Posterior vena cava (tissue), 2 donors: Measurements from ENCODE around the gene ANKRD13A. TPM values are rescaled to one million over a fixed set of nuclear protein-coding genes. Genes with fewer than 3 reads are reported as not detected.
"Not testable (repeated sequence)": the region's sequence is repeated elsewhere in the genome, so short reads cannot be mapped to it uniquely, and the experiment has no call there.

Source experiments
- DNase-seq: peaks from one replicate; pipeline ENCODE4 v3.0.0-alpha.2; 2020; ENCODE audit warnings: low spot score
- intact Hi-C, 2 donors: fragments of 100-400 bp; cut with DNase I; formaldehyde crosslinking; loops; one replicate each; pipeline versions ENCODE4 v1.14.1 to v1.14.2; 2022 to 2023
- total RNA-seq, 2 donors: library from RNA; stranded (reverse); fragmentation: NEBNext Ultra II Directional; extraction: Animal tissue kit (Norgen Biotek cat#: 25700); gene quantifications; one replicate each; pipeline ENCODE4 v1.2.1, GENCODE V29; 2021
- donor health status: DM: yes; HTN: yes; CAD: no.
- donor health status: DM: yes; HTN: yes; CAD: no.

Gene ANKRD13A
- total RNA-seq, 2 donors from 2014 or later: 54.0 to 55.2 TPM

DNA sequence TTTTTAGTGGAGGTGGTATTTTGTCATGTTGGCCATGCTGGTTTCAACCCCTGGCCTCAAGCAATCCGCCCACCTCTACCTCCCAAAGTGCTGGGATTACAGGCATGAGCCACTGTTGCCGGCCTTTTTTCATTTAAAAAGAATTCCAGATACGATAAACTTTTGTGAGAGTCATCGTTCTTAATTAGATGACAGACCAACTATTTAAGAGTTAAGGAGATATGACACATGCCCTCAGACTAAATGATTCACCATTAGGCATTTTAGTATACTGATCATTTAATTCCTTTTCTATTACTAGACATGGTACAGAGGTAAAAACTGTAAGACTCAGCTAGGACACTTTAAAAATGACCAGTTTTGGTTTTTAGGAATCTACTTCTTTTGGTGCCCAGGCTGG, 2.4 kb downstream of the ANKRD13A start:
- DNase-seq: no peak
- intact Hi-C loops: no loop called here

DNA sequence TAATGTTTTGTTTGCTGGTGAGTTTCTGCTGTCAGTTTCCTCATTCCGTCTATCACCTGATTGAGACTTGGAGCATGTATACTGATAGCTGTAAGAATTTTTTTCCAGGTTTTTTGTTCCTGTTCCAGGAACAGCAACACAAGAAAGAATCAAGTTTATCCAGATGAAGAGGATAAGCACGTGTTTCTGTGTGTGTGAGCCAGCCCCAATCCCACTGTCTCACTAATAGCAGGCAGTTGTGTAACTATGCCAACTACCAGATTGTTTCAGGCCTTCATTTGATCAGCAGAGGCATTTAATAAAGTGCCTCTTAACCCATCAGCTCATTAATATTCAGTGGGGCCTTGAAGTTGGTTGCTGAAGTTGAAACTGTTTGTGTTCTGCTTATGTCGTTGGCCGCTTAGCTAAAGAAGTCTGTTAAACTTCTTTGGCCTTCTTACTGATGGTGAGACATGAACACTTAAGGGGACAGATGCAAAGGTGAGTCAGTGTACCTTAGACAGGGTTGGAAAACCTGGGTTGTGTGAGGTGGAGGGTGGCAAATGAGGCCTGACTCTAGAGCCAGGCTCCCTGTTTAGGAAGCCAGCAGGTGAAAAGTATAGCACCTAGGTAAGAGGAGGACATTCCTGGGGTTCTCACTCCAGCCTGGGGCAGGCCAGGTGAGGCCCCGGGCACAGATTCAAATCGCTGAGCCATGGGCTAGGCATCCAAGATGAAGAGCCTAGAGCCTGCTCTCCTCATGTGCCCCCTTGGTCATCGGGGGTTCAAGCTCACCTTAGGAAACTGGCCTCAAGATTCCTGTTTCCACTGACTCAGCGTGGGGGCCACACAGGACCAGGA, 3.7 kb downstream of the ANKRD13A start:
- no peak for DNase-seq
- intact Hi-C loops: no loop called here

DNA sequence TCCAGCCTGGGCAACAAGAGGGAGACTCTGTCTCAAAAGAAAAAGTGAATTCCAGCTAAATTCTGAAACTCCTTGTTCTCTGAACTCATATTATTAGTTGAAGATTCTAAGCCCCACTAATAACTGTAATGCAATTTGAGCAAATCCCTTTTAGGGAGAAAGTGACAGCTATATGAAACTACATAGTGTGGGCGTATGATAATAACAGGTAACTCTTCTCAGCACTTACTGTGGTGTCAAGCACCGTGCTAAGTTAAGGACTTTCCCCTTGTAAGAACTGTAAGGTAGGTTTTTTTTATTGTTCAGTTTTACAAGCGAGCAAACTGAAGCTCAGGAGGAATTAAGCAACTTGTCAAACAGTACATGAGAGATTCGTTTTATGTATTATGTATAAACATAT, 5.4 kb downstream of the ANKRD13A start:
- no peak for DNase-seq
- intact Hi-C loops: no loop called here

DNA sequence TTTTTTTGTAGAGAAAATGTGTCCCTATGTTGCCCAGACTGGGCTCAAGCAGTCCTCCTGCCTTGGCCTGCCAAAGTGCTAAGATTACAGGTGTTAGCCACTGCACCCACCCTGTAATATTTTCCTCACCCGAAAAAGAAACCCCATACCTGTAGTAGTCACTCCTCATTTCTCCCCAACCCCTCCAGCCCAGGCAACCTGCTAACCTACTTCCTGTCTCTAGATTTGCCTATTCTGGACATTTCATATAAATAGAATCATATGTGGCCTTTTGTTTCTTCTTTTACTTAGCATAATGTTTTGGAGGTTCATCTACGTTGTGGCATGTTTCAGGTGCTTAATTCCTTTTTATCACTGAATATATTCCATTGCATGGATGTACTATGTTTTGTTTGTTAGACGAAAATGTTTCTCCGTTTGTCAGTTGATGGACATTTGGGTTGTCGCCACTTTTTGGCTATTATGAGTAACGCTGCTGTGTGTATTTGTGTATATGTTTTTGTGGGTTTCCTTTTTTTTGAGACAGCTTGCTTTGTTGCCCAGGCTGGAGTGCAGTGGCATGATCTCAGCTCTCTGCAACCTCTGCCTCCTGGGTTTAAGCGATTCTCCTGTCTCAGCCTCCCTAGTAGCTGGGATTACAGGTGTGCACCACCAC, 6.2 kb downstream of the ANKRD13A start:
- intact Hi-C loops: no loop called here
- no peak for DNase-seq

DNA sequence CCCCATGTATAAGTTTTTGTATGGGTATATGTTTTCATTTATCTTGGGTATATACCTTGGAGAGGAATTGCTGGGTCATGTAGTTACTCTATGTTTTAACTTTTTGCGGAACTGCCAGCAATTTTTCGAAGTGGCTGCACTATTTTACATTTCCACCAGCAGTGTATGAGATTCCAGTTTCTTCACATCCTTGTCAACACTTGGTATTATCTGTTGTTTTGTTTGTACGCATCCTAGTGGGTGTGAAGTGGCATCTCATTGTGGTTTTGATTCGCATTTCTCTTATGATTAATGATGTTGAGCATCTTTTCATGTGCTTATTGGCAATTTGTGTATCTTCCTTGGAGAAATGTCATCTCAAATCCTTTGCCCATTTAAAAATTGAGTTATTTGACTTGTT, 6.9 kb downstream of the ANKRD13A start:
- DNase-seq: no peak
- intact Hi-C loops: no loop called here

DNA sequence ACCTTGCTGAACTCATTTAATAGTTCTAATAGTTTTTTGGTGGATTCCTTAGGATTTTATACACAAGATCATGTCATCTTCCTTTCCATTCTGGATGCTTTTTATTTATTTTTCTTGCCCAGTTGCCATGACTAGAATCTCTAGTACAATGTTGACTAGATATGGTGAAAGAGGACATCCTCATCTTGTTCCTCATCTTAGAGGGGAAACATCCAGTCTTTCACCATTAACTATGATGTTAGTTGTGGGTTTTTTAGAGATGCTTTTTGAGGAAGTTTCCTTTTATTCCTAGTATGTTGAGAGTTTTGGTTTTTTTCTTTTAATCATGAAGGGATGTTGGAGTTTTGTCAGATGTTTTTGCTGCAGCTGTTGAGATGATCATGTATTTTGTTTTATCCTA, 8.7 kb downstream of the ANKRD13A start:
- intact Hi-C loops: no loop called here
- no peak for DNase-seq

DNA sequence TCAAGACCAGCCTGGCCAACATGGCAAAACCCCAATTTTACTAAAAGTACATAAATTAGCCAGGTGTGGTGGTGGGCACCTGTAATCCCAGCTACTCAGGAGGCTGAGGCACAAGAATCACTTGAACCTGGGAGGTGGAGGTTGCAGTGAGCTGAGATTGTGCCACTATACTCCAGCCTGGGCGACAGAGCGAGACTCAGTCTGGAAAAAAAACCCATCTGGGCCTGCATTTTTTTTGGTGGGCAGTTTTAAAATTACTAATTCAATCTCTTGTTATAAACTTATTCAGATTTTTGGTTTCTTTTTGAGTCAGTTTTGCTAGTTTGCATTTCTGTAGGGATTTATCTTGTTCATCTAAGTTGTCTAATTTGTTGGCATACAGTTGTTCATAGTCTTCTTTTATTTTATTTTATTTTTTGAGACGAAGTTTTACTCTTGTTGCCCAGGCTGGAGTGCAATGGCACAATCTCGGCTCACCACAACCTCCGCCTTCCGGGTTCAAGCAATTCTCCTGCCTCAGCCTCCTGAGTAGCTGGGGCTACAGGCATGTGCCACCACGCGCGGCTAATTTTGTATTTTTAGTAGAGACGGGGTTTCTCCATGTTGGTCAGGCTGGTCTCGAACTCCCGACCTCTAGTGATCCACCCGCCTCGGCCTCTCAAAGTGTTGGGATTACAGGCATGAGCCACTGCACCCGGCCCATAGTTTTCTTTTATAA, 9.6 kb downstream of the ANKRD13A start:
- intact Hi-C loops, DNase-seq: not testable (repeated sequence)

DNA sequence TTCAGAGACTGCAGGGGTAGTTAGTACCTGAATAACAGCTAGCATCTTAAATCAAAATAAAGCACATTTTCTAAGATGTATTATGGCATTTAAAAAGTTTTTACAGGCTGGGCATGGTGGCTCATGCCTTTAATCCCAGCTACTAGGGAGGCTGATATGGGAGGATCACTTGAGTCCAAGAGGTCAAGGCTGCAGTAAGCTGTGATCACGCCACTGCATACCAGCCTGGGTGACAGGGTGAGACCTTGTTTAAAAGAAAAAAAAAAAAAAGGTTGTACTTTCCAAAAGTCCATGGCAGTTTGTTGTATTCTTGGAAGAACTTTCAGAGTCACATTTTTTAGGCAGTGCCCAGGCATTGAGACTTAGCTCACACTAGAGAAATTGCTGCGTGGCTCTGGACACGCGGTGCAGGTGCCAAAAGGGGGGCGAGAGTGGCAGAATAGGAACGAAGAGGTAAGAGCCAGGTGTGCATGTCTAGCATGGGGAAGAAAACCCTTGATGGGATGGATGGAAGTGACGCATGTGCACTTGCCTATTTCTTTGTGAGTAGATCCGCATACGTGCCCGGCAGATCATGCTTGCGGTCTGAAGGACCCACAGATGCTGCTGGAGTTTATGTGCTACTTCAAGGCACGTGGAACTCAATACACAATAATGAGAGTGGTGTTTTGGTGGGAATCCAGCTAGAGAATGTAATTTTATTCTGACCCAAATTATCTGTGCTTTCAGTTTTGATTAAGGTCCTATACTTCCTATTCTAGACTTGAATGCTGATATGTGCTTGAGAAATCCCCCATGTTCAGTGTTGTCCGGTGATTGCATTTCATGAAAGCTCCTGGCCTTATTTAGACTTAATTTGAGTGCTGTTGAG, 11.9 kb downstream of the ANKRD13A start:
- DNase-seq: no peak
- intact Hi-C loops: no loop called here

DNA sequence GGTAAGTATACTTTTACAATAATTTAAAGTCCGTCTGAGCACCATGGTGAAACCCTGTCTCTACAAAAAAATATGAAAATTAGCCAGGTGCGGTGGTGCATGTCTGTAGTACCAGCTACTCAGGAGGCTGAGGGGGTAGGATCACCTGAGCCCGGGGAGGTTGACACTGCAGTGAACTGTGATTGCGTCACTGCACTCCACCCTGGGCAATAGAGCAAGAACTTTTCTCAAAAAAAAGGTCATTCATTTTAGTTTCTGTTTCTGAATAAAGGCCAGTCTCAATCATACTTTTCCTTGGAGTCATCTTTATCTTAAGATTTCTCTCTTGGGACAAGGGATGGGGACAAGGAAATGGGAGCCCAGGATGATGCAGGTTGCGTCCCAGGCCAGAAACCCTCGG, 12.9 kb downstream of the ANKRD13A start:
- DNase-seq: no peak
- intact Hi-C loops: no loop called here

DNA sequence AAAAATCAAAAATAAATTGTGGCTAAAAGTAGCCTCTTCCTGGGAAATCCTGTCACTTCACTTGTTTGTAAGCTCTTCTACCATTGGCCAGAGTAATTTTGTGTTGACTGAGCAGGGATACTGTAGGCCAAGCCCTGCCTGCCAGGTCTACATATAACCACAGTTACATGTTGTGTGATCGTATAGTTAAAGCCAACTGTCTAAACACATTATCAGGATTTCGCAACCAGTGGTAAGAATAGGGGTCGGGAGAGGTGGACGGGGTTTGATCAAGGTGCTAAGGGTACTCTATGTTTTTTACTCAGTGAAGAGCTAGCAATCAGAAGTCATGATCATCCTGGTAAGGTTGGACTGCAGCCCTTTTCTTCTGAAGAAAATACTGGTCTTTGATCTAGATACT, 13.4 kb downstream of the ANKRD13A start:
- no peak for DNase-seq
- intact Hi-C loops: no loop called here

DNA sequence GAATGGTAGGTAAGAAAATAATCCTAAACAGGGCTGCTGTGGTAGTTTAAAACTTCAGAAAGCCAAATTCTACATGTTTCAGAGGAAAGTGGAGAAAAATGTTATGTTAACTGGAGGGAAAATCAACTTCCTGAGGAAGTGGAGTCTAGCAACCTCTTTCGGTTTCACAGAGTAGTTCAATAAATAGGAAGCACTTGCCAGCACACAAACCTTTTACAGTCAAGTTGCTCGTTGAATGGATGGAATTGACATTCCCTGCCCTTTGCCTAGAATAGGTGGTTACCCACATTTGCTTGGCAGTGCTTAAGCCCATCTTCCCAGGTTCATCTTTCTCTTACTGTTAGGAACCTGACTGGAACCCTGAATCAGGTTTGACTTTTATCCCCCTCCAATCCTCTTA, 15.9 kb downstream of the ANKRD13A start:
- intact Hi-C loops: no loop called here
- DNase-seq: no peak

DNA sequence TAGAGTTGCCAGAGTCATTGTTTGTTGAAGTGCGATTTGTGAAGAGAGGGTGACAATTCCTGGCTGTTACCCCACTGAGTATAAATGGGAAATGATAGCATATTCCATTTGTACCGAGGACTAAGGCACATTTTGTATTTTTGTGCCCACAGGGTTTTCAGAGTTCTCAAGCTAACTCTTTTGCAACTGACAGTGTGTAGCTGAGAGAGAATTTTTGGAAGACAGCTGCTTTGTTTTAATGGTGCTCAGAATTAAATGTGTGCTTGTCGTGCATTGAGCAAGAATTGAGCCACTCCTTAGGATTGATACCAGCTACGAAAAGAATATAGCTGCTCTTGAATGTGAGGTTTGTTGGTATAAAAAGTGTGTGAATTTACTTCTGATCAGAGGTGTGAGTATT, 21.7 kb downstream of the ANKRD13A start:
- intact Hi-C loops: no loop called here
- DNase-seq: no peak

DNA sequence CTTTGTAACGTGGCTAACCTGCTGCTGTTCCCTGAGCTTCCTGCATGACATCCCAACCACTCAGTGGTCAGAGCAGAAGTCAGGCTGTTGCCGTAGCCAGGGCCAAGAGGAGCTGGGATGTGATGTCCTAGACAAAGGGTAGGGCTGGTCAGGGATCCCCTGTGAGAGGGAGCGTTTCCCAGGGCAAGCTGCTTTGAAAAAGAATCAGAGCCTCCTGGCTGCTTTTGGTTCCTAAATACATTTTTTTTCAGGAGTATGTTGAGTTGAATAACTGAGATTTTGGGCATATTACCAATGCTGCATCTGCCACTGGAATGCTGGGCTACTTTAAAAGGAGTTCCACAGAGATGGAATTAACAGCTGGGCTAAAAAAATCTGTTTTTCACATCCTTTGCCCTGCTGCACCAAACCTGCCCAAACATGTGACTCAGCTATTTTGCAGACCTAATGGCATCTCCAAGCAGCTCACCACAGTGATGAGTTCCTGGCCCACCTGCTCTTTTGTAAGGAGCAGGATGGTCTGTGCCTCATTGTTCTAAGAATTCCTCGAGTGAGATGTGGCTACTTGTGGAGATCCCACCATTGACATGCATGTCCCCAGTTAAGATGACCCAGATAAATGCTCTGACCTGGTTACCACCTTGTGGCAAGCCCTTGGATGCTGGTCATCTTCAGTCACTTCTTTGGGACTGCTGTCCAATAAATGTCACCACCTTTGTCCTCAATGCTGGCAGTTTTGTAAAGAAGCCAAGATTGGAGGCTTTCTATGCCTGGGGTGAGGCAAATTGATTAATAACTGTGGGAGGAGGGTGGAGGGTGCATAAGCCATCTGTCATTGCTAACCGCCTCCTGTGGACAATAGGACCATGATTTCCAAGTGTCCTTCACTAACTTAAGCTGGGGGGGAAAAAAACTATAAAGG, 24.1 kb downstream of the ANKRD13A start:
- intact Hi-C loops: no loop called here
- no peak for DNase-seq

DNA sequence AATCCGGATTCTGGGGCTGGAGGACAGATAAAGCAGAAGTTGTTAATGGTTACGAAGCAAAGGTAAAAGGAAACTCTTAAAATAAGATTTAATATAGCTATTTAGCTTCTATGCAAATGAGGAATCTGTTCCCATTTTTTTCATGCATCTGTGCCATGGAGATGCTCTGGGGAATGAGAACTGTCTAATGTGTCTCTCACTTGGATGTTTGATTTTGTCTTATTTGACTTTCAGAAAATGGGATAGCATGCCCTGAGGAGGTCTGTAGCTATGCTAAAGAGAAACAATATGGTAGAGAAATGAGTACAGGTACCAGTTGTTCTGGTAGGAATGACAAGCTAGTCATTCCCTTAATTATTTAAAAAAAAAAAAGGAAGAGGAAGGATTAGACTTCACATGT, 24.8 kb downstream of the ANKRD13A start:
- intact Hi-C loops: no loop called here
- DNase-seq: no peak

DNA sequence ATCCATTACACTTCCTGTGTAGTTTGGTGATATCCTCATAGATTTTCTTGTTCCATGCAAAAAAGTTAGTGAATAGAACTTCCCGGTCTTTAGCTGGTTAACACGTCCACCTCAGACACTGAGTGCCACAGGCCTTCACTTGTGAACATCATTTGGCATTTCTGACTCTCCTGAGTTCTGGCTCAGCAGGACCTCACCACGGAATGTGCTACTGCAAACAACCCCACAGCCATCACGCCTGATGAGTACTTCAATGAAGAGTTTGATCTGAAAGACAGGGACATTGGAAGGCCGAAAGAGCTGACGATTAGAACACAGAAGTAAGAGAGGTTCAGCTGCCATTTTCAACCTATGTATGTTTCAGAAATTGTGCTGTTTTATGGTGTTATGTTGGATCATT, 29.1 kb downstream of the ANKRD13A start:
- intact Hi-C loops: no loop called here
- DNase-seq: no peak

DNA sequence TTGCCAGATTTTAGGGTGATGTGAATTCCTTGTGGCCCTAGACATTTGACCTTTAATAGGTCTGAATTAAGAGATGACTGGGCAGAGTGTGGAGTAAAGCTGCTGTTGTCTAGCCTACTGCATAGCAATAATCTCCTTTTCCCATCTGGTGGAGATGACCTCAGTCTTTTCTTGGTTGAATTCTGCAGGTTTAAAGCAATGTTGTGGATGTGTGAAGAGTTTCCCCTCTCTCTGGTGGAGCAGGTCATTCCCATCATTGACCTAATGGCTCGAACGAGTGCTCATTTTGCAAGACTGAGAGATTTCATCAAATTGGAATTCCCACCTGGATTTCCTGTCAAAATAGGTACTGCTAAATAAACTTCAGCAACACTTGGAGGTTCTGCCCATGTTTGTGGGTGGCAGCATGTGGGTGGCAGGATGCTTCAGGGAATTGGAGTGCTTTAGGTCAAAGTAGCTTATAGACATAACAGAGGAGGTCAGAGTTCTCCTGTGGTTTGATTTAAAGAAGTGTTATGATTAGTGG, 30.1 kb downstream of the ANKRD13A start:
- intact Hi-C loops: no loop called here
- no peak for DNase-seq

DNA sequence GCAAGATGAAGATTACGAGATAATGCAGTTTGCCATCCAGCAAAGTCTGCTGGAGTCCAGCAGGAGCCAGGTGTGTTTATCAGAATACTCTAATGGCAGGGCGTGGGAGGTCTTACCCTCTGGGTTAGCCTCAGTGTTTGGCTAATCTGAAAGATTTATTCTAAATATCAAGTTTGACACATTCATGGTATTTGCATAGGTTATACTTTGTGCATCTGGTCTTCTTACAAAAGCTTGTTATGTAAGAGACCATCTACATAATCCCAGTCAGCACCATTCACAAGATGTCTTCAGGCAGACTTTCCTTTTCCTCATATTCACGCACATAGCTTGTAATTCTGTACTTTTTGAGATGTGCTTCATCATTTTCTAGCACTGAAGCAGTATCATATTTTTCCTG, 34.7 kb downstream of the ANKRD13A start:
- intact Hi-C loops: no loop called here

DNA sequence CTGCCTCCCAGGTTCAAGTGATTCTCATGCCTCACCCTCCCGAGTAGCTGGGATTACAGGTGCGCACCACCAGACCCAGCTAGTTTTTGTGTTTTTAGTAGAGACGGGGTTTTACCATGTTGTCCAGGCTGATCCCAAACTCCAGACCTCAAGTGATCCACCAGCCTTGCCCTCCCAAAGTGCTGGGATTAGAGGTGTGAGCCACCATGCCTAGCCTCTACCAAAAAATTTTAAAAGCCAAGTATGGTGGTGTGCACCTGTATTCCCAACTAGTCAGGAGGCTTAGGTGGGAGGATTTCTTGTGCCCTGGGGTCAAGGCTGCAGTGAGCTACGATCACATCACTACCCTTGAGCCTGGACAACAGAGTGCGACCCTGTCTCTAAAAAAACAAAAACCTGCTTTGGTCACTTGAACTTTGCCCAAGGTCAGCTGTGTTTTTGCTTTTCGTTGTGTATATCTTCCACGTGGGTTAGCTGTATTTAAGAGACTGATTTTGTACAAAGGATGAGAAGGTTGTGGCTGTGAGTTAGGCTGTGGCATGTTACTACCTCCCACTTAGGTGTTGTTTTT, 36.4 kb downstream of the ANKRD13A start:
- DNase-seq: no peak

More for the DNA sequence above, 34.7 kb downstream of the ANKRD13A start:
- DNase-seq: no peak

More for the DNA sequence above, 36.4 kb downstream of the ANKRD13A start:
- intact Hi-C loops: no loop called here
